ENCODE data around the gene CAPZB. TPM values are rescaled to one million over a fixed set of nuclear protein-coding genes. Genes with fewer than 3 reads are reported as not detected.

Gene CAPZB
- total and polyA plus RNA-seq, 2 donors (not counting 3 experiments of a cell fraction or from before 2014, with no cell fraction given): 196 to 347 TPM

GRCh38 chr1:19377812-19378718 lies 107.3 kb downstream of the CAPZB start:
- POLR2A ChIA-PET: no interaction called here
- Histone ChIP-seq H3K79me2 (ENCODE audit: control insufficient read depth, insufficient read depth, low read length) (peaks cover 2% of the 10 kb centered on the region), H3K36me3 (ENCODE audit: control insufficient read depth in 2 of 2, extremely low read depth in 1 of 2, insufficient read depth in 2 of 2, low read length in 2 of 2) (peaks cover 6 to 42% of the 10 kb centered on the region in 2 experiments)

More at GRCh38 chr1:19377812-19378718, 107.3 kb downstream of the CAPZB start:
- H3K27ac ChIP-seq (ENCODE audit: insufficient read depth, low read depth, low read length): no peak overlapping the region
- peaks cover 2% of the 10 kb centered on the region for H4K20me1 ChIP-seq (replicated peaks; ENCODE audit: control insufficient read depth, extremely low read depth, insufficient read depth, low read length)
- no peak overlapping the region for H3K4me2 ChIP-seq (ENCODE audit: insufficient read depth, low read length)
- no peak overlapping the region for H3K4me3 ChIP-seq (replicated peaks in 1 of 3; ENCODE audit: insufficient read depth in 1 of 3, low read depth in 1 of 3, low read length in 3 of 3)
- dilution Hi-C loops (cut with MboI; ENCODE audit: extremely low pct_ligation_motif_present, low sequenced_read_pairs): no loop called here
- H3K9me1 ChIP-seq (replicated peaks; ENCODE audit: control insufficient read depth, extremely low read depth, insufficient read depth, low read length): no peaks in the 10 kb centered on the region
- TF ChIP-seq, protein P1, sequence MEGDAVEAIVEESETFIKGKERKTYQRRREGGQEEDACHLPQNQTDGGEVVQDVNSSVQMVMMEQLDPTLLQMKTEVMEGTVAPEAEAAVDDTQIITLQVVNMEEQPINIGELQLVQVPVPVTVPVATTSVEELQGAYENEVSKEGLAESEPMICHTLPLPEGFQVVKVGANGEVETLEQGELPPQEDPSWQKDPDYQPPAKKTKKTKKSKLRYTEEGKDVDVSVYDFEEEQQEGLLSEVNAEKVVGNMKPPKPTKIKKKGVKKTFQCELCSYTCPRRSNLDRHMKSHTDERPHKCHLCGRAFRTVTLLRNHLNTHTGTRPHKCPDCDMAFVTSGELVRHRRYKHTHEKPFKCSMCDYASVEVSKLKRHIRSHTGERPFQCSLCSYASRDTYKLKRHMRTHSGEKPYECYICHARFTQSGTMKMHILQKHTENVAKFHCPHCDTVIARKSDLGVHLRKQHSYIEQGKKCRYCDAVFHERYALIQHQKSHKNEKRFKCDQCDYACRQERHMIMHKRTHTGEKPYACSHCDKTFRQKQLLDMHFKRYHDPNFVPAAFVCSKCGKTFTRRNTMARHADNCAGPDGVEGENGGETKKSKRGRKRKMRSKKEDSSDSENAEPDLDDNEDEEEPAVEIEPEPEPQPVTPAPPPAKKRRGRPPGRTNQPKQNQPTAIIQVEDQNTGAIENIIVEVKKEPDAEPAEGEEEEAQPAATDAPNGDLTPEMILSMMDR (IDR thresholded peaks at IDR 0.05; ENCODE audit: extremely low read depth in 1 of 2, insufficient read depth in 1 of 2, low read depth in 1 of 2, low read length in 2 of 2): no peak
- TF ChIP-seq JUN (IDR thresholded peaks at IDR 0.05; ENCODE audit: borderline replicate concordance, insufficient read depth, insufficient read length, low read depth) (no peak), FOS (IDR thresholded peaks at IDR 0.05; ENCODE audit: borderline replicate concordance, insufficient read depth, low read length) (no peak), POLR2AphosphoS5 (IDR thresholded peaks at IDR 0.05; ENCODE audit: insufficient read depth, low read depth, low read length) (no peak), EZH2 (IDR thresholded peaks at IDR 0.05; ENCODE audit: borderline replicate concordance, low read depth, low read length, severe bottlenecking) (no peak), MYC (IDR thresholded peaks at IDR 0.05; ENCODE audit: low read depth, low read length) (no peak), POLR2A (IDR thresholded peaks at IDR 0.05; ENCODE audit: low read depth, low read length) (no peak), GATA2 (IDR thresholded peaks at IDR 0.05; ENCODE audit: insufficient read depth, insufficient read length, low read depth, low read length) (no peak)
- TF ChIP-seq, protein P2, sequence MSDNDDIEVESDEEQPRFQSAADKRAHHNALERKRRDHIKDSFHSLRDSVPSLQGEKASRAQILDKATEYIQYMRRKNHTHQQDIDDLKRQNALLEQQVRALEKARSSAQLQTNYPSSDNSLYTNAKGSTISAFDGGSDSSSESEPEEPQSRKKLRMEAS (IDR thresholded peaks at IDR 0.05; ENCODE audit: insufficient read depth, insufficient read length): no peak
- FAIRE-seq (no peak), DNase-seq (ENCODE audit: low read depth, low spot score) (no peak)
- no TSS peak for BruUV-seq (replicated peaks)
- H3K27me3 ChIP-seq (ENCODE audit: control insufficient read depth in 2 of 2, insufficient read depth in 2 of 2, low read length in 2 of 2): no peaks in the 10 kb centered on the region
- H3K9ac ChIP-seq (replicated peaks; ENCODE audit: extremely low read depth, insufficient read depth, low read length): no peak overlapping the region
- intact Hi-C loops (cut with micrococcal nuclease): no loop called here
- CTCF ChIA-PET: interaction anchor here (1.6 kb wide), 1 partner anchor 13 kb away, joined by 6 read pairs; no protein-coding TSS in a partner anchor
- H3K9me3 ChIP-seq (replicated peaks; ENCODE audit: control insufficient read depth, insufficient read depth, low read length): no peaks in the 10 kb centered on the region
- no peak overlapping the region for H2AFZ ChIP-seq (ENCODE audit: low read depth, low read length)
- no peaks in the 10 kb centered on the region for H3K4me1 ChIP-seq (ENCODE audit: control insufficient read depth, extremely low read depth, insufficient read depth, low read length)
